IMR-90 (cell line): ENCODE results near the gene TSR1. TPM values are rescaled to one million over a fixed set of nuclear protein-coding genes. Genes with fewer than 3 reads are reported as not detected.

Source experiments
- ATAC-seq: fragments of 200-7000 bp; cut with Tn5 transposase; 2 replicates; pipeline ENCODE4 v1.9.1; 2020; ENCODE audit warnings: low read depth, mild to moderate bottlenecking, moderate library complexity
- BruUV-seq: library from RNA; stranded (reverse); fragments of 400-500 nt; replicated peaks from 2 replicates; lab custom pipeline; 2021; lab: Mats Ljungman, UMichigan
- CTCF ChIA-PET: fragments of 300-600 bp; formaldehyde crosslinking; extraction: SDS; loops from one replicate; lab custom pipeline; 2021; ENCODE audit warnings: antibody characterized with exemption; lab: Yijun Ruan, JAX
- POLR2A ChIA-PET: fragments of 300-600 bp; sonication (Branson Sonifier 250); formaldehyde crosslinking; loops from one replicate; lab custom pipeline; 2022; ENCODE audit warnings: antibody characterized with exemption; ENCODE audit not compliant: unreplicated experiment; lab: Charles Lee
- DNase-seq: peaks from one replicate; pipeline ENCODE4 v3.0.0; 2013
- H2AFZ ChIP-seq: replicated peaks from 2 replicates; pipeline ENCODE3; 2013; ENCODE audit warnings: low read length, mild to moderate bottlenecking; ENCODE audit not compliant: poor library complexity
- H2AK5ac ChIP-seq: 2 replicates; pipeline ENCODE4 v1.6.1; 2013; ENCODE audit warnings: low read depth, low read length, inconsistent platforms
- H2AK9ac ChIP-seq: replicated peaks from 2 replicates; pipeline ENCODE3; 2013; ENCODE audit warnings: mild to moderate bottlenecking, low read depth, low read length, moderate library complexity; ENCODE audit not compliant: poor library complexity
- H2BK120ac ChIP-seq: 2 replicates; pipeline ENCODE4 v1.6.1; 2013; ENCODE audit warnings: low read depth, low read length, inconsistent platforms
- H2BK15ac ChIP-seq: 3 replicates; pipeline ENCODE4 v1.6.1; 2013; ENCODE audit warnings: low read depth, low read length, inconsistent platforms
- H2BK20ac ChIP-seq: 2 replicates; pipeline ENCODE4 v1.6.1; 2013; ENCODE audit warnings: low read depth, mild to moderate bottlenecking, inconsistent platforms, low read length, moderate library complexity
- H2BK5ac ChIP-seq: 2 replicates; pipeline ENCODE4 v1.6.1; 2013; ENCODE audit warnings: mild to moderate bottlenecking, low read depth, low read length, inconsistent platforms; ENCODE audit not compliant: poor library complexity, severe bottlenecking
- H3K14ac ChIP-seq: replicated peaks from 2 replicates; pipeline ENCODE4 v1.6.1; 2013; ENCODE audit warnings: low read depth, low read length, inconsistent platforms
- H3K18ac ChIP-seq: 2 replicates; pipeline ENCODE4 v1.6.1; 2013; ENCODE audit warnings: low read depth, low read length, control low read depth
- H3K23ac ChIP-seq: 2 replicates; pipeline ENCODE4 v1.6.1; 2013; ENCODE audit warnings: low read depth, low read length, inconsistent platforms
- H3K27ac ChIP-seq: 2 replicates; pipeline ENCODE4 v1.5.1; 2013; ENCODE audit warnings: mild to moderate bottlenecking, control low read depth, low read length; ENCODE audit not compliant: insufficient read depth
- H3K27me3 ChIP-seq: 2 replicates; pipeline ENCODE4 v1.6.1; 2013; ENCODE audit warnings: low read length; ENCODE audit not compliant: control insufficient read depth, insufficient read depth
- H3K36me3 ChIP-seq: 2 replicates; pipeline ENCODE4 v1.6.1; 2013; ENCODE audit warnings: low read length, mixed read lengths; ENCODE audit not compliant: control insufficient read depth, insufficient read depth
- H3K4ac ChIP-seq: 2 replicates; pipeline ENCODE4 v1.6.1; 2013; ENCODE audit warnings: low read depth, low read length, inconsistent platforms
- H3K4me1 ChIP-seq: 2 replicates; pipeline ENCODE4 v1.6.1; 2013; ENCODE audit warnings: low read length, mixed read lengths; ENCODE audit not compliant: control insufficient read depth, insufficient read depth
- H3K4me2 ChIP-seq: 2 replicates; pipeline ENCODE4 v1.6.1; 2013; ENCODE audit warnings: low read depth, mild to moderate bottlenecking, control low read depth, low read length, moderate library complexity
- H3K4me3 ChIP-seq: 2 replicates; pipeline ENCODE4 v1.5.1; 2013; ENCODE audit warnings: low read depth, mild to moderate bottlenecking, control low read depth, low read length, moderate library complexity; ENCODE audit not compliant: insufficient read depth
- H3K56ac ChIP-seq: 2 replicates; pipeline ENCODE4 v1.6.1; 2013; ENCODE audit warnings: low read length, inconsistent platforms; ENCODE audit not compliant: insufficient read depth; ENCODE audit errors: extremely low read depth
- H3K79me1 ChIP-seq, 2 experiments: 2 replicates each; pipeline ENCODE4 v1.6.1; 2013; ENCODE audit warnings: low read length in 2 of 2, inconsistent platforms in 1 of 2, low read depth in 1 of 2
- H3K9ac ChIP-seq: 2 replicates; pipeline ENCODE4 v1.6.1; 2013; ENCODE audit warnings: low read depth, low read length, control low read depth
- H3K9me1 ChIP-seq: 2 replicates; pipeline ENCODE4 v1.6.1; 2013; ENCODE audit warnings: low read length, inconsistent platforms; ENCODE audit not compliant: insufficient read depth
- H3K9me3 ChIP-seq: 2 replicates; pipeline ENCODE4 v1.6.1; 2013; ENCODE audit warnings: low read length; ENCODE audit not compliant: control insufficient read depth, insufficient read depth
- H4K20me1 ChIP-seq: 2 replicates; pipeline ENCODE4 v1.6.1; 2013; ENCODE audit warnings: low read length, inconsistent platforms; ENCODE audit not compliant: insufficient read depth
- H4K5ac ChIP-seq: 2 replicates; pipeline ENCODE4 v1.6.1; 2013; ENCODE audit warnings: mild to moderate bottlenecking, low read depth, low read length, control low read depth
- H4K8ac ChIP-seq, 2 experiments: 2 replicates each; pipeline ENCODE4 v1.6.1; 2013; ENCODE audit warnings: low read depth in 2 of 2, low read length in 2 of 2, control low read depth in 1 of 2, inconsistent platforms in 1 of 2
- H4K91ac ChIP-seq: 2 replicates; pipeline ENCODE4 v1.6.1; 2013; ENCODE audit warnings: low read depth, low read length, inconsistent platforms; ENCODE audit not compliant: insufficient read depth
- POLR2A ChIP-seq: IDR thresholded peaks from 2 replicates; pipeline ENCODE4 v1.6.1; 2012; ENCODE audit warnings: mild to moderate bottlenecking, low read depth, low read length
- RAD21 ChIP-seq: IDR thresholded peaks from 2 replicates; pipeline ENCODE4 v1.6.1; 2012; ENCODE audit warnings: low read length, improper control_type of control experiment
- WGBS, 2 experiments: methylation state at CpG; one replicate each; pipeline versions ENCODE4 v1.1.5 to v1.1.7; 2013; ENCODE audit warnings: missing lambda C conversion rate in 2 of 2; ENCODE audit not compliant: insufficient read length in 1 of 2; ENCODE audit errors: extremely low coverage in 2 of 2; 5-methylcytosine and 5-hydroxymethylcytosine counted together
- dilution Hi-C: fragments of 300-500 bp; cut with HindIII; formaldehyde crosslinking; loops from one replicate; pipeline ENCODE4 v1.14.3; 2018; ENCODE audit warnings: low sequenced_read_pairs; ENCODE audit not compliant: unreplicated experiment
- in situ Hi-C: fragments of 300-500 bp; cut with MboI; formaldehyde crosslinking; loops from 3 replicates; pipeline ENCODE4 v1.14.3; 2019; ENCODE audit warnings: low sequenced_read_pairs, inconsistent platforms, mixed read lengths
- intact Hi-C: fragments of 100-400 bp; cut with micrococcal nuclease; formaldehyde crosslinking; loops from 2 replicates; pipeline ENCODE4 v1.10.0; 2022
- polyA plus RNA-seq, 3 experiments: library from polyadenylated mRNA; depleted of rRNA; stranded (reverse); fragments of >200 nt; gene quantifications; 2 replicates each; pipeline ENCODE4 v1.2.3, GENCODE V29; 2012; ENCODE audit warnings: low replicate concordance in 1 of 3
- total RNA-seq: library from RNA; depleted of rRNA; stranded (reverse); fragments of >200 nt; gene quantifications from 2 replicates; pipeline ENCODE4 v1.2.3, GENCODE V29; 2012

The TSR1 gene
- total and polyA plus RNA-seq, 2 of the 4 experiments (the other 2 are of a cell fraction), result 22.6 to 72.6 TPM

- Histone ChIP-seq H3K36me3 (peaks cover 60% of the 10 kb centered on the region), H3K27ac (no peak overlapping the region), H2AK9ac (no peak overlapping the region), H3K9ac (no peak overlapping the region), H2BK120ac (no peak overlapping the region), H3K79me1 (no peaks in the 10 kb centered on the region), H4K91ac (no peak overlapping the region), H2BK20ac (no peak overlapping the region), H3K14ac (no peak overlapping the region), H4K20me1 (no peaks in the 10 kb centered on the region; the same call in 1 of the 2 replicates), H3K23ac (no peak overlapping the region), H3K4me3 (no peak overlapping the region), H2AFZ (no peak overlapping the region), H4K8ac (no peak overlapping the region), H3K56ac (no peak overlapping the region), H3K9me3 (no peaks in the 10 kb centered on the region), H3K9me1 (0 out of 2 replicates have a peak, but pooled peaks cover 3% of the 10 kb centered on the region), H3K27me3 (no peaks in the 10 kb centered on the region), H4K5ac (no peak overlapping the region), H2BK15ac (no peak overlapping the region), H2AK5ac (no peak overlapping the region), H3K4me2 (no peak overlapping the region), H3K18ac (no peak overlapping the region), H3K4ac (no peak overlapping the region), H2BK5ac (no peak overlapping the region), H3K4me1 (no peaks in the 10 kb centered on the region)
- CTCF ChIA-PET, result no interaction called here
- POLR2A ChIA-PET, result no interaction called here
- BruUV-seq, result no TSS peak
- dilution Hi-C loops (no loop called here), intact Hi-C loops (no loop called here), in situ Hi-C loops (loop anchor here (5.0 kb wide), 1 partner anchor 37 kb away; no protein-coding TSS in a partner anchor)
- DNase-seq (no peak), ATAC-seq (no peak)
- no peak for TF ChIP-seq POLR2A
- no peak for TF ChIP-seq RAD21
- 98% methylated on average over 19 of the region's 19 CpGs; no CpG with 5 or more reads in 1 of the 2 experiments for WGBS, 2 experiments
Measured at GRCh38 chr17:2375406-2375805, 39.1 kb upstream of the TSR1 start.
